Endodermal cell (in vitro differentiated cells): ENCODE data around the gene RPTOR. TPM values are rescaled to one million over a fixed set of nuclear protein-coding genes. Genes with fewer than 3 reads are reported as not detected.

Source experiments
- DNase-seq: peaks from one replicate; pipeline ENCODE4 v3.0.0-alpha.2; 2017
- H3K27ac ChIP-seq: 2 replicates; pipeline ENCODE4 v1.5.1; 2013; ENCODE audit warnings: mild to moderate bottlenecking, low read depth, low read length, moderate library complexity
- H3K27me3 ChIP-seq: 2 replicates; pipeline ENCODE4 v1.6.1; 2013; ENCODE audit warnings: mild to moderate bottlenecking, low read length, moderate library complexity; ENCODE audit not compliant: insufficient read depth, control insufficient read depth, poor library complexity, severe bottlenecking
- H3K36me3 ChIP-seq: 2 replicates; pipeline ENCODE4 v1.7.0; 2013; ENCODE audit warnings: mild to moderate bottlenecking, low read length, moderate library complexity; ENCODE audit not compliant: control insufficient read depth, insufficient read depth
- H3K4me1 ChIP-seq: one replicate; pipeline ENCODE4 v1.7.0; 2013; ENCODE audit warnings: low read length; ENCODE audit not compliant: control insufficient read depth, insufficient read depth
- H3K4me3 ChIP-seq: 2 replicates; pipeline ENCODE4 v1.5.1; 2013; ENCODE audit warnings: mild to moderate bottlenecking, low read length, moderate library complexity
- H3K9ac ChIP-seq: 2 replicates; pipeline ENCODE4 v1.6.1; 2013; ENCODE audit warnings: mild to moderate bottlenecking, low read length, moderate library complexity; ENCODE audit not compliant: poor library complexity, severe bottlenecking; ENCODE audit errors: extremely low read depth
- H3K9me3 ChIP-seq: 2 replicates; pipeline ENCODE4 v1.6.1; 2013; ENCODE audit warnings: mild to moderate bottlenecking, low read length, moderate library complexity; ENCODE audit not compliant: control insufficient read depth
- H3K27ac Mint-ChIP-seq: 2 replicates; pipeline ENCODE4 v1.8.0; 2020; ENCODE audit warnings: mixed read lengths
- H3K27me3 Mint-ChIP-seq: 2 replicates; pipeline ENCODE4 v1.8.0; 2021; ENCODE audit warnings: mild to moderate bottlenecking, mixed read lengths; ENCODE audit not compliant: insufficient read depth
- H3K36me3 Mint-ChIP-seq: 2 replicates; pipeline ENCODE4 v1.8.0; 2020; ENCODE audit warnings: low read depth, mixed read lengths
- H3K4me1 Mint-ChIP-seq: 2 replicates; pipeline ENCODE4 v1.8.0; 2020; ENCODE audit warnings: mixed read lengths
- H3K4me3 Mint-ChIP-seq: 2 replicates; pipeline ENCODE4 v1.8.0; 2020; ENCODE audit warnings: mild to moderate bottlenecking, moderate library complexity, mixed read lengths
- H3K9me3 Mint-ChIP-seq: 2 replicates; pipeline ENCODE4 v1.8.0; 2020; ENCODE audit warnings: mild to moderate bottlenecking, mixed read lengths
- WGBS, 2 experiments: methylation state at CpG; one replicate each; pipeline versions ENCODE4 v1.1.5 to v1.1.7; 2013; ENCODE audit warnings: missing lambda C conversion rate in 2 of 2, mixed read lengths in 1 of 2; ENCODE audit not compliant: insufficient coverage in 1 of 2, insufficient read length in 1 of 2; 5-methylcytosine and 5-hydroxymethylcytosine counted together
- total RNA-seq, 2 donors: library from RNA; stranded (reverse); fragmentation: NEBNext Ultra II Directional in 1 of 2; extraction: Animal tissue kit (Norgen Biotek cat#: 25700) in 1 of 2; gene quantifications; 2 replicates in 1 of 2; 3 replicates in 1 of 2; pipeline ENCODE4 v1.2.1, GENCODE V29; 2021
- TF ChIP-seq, protein P1 (sequence below): fragments of 200-600 bp; sonication (generic); conservative IDR thresholded peaks from 2 replicates; pipeline ENCODE4 v1.5.0; 2021; ENCODE audit warnings: antibody characterized with exemption, mild to moderate bottlenecking

The RPTOR gene
- total RNA-seq, 2 donors from 2014 or later, result 45.1 to 53.4 TPM

DNA sequence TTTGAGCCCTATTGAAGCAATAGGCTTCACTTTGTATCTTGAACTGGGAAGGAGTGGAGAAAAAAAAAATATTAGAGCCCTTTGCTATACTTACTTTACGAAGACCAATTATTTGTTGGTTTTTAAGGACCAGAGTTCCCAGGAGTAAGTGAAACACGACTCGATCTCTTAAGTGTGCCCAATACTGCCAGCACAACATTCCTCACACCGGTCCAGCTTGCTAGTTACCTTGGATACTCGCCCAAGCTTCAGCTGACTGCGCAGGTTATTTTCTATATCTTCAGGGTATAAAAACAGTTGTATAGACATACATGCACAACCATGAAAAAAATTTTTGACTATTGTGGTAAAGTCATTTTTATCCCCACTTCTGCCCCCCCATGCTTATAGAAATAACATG, 72.1 kb downstream of the RPTOR start:
- Mint-ChIP-seq H3K27ac (no peak overlapping the region), H3K27me3 (no peaks in the 10 kb centered on the region), H3K9me3 (no peaks in the 10 kb centered on the region), H3K36me3 (no peaks in the 10 kb centered on the region), H3K4me3 (no peak overlapping the region), H3K4me1 (peaks cover 37% of the 10 kb centered on the region)
- TF ChIP-seq, protein P1, sequence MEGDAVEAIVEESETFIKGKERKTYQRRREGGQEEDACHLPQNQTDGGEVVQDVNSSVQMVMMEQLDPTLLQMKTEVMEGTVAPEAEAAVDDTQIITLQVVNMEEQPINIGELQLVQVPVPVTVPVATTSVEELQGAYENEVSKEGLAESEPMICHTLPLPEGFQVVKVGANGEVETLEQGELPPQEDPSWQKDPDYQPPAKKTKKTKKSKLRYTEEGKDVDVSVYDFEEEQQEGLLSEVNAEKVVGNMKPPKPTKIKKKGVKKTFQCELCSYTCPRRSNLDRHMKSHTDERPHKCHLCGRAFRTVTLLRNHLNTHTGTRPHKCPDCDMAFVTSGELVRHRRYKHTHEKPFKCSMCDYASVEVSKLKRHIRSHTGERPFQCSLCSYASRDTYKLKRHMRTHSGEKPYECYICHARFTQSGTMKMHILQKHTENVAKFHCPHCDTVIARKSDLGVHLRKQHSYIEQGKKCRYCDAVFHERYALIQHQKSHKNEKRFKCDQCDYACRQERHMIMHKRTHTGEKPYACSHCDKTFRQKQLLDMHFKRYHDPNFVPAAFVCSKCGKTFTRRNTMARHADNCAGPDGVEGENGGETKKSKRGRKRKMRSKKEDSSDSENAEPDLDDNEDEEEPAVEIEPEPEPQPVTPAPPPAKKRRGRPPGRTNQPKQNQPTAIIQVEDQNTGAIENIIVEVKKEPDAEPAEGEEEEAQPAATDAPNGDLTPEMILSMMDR, result no peak
- DNase-seq, result no peak
- H3K9ac ChIP-seq, result no peak overlapping the region
- WGBS, 2 experiments, result 92 to 93% methylated on average over 5 to 6 of the region's 6 CpGs
- H3K27ac ChIP-seq, result no peak overlapping the region
- no peaks in the 10 kb centered on the region for H3K36me3 ChIP-seq
- peaks cover 10% of the 10 kb centered on the region for H3K4me1 ChIP-seq
- no peaks in the 10 kb centered on the region for H3K9me3 ChIP-seq
- no peaks in the 10 kb centered on the region for H3K27me3 ChIP-seq
- H3K4me3 ChIP-seq, result no peak overlapping the region

DNA sequence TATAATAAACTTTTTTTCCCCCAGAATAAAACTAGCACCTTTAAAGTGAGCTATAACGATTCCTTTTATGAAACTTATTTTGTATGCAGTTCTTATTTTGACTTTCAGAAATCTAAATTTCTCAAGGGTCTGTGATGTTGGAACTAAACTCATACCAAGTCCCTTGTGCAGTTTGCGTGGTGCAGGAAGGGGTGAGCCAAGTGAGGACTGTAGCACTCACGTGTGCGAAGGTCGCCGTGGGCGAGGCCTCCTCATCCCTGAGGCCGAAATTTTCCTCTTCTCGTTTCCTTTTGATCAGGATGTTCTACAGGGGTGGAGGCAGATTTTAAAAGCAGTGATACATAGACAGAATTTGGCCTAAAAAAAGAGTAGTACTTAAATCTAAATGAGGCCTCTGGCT, 73.7 kb downstream of the RPTOR start:
- WGBS, 2 experiments, result 92 to 96% methylated on average over 9 of the region's 9 CpGs
- Histone ChIP-seq H3K4me3 (no peak overlapping the region), H3K9ac (no peak overlapping the region), H3K36me3 (no peaks in the 10 kb centered on the region), H3K4me1 (peaks cover 15% of the 10 kb centered on the region), H3K27me3 (no peaks in the 10 kb centered on the region), H3K27ac (no peak overlapping the region), H3K9me3 (no peaks in the 10 kb centered on the region)
- no peaks in the 10 kb centered on the region for H3K9me3 Mint-ChIP-seq
- DNase-seq, result no peak
- H3K36me3 Mint-ChIP-seq, result no peaks in the 10 kb centered on the region
- no peak overlapping the region for H3K4me3 Mint-ChIP-seq
- no peak overlapping the region for H3K27ac Mint-ChIP-seq
- TF ChIP-seq, protein P1, result no peak
- H3K27me3 Mint-ChIP-seq, result no peaks in the 10 kb centered on the region
- H3K4me1 Mint-ChIP-seq, result peaks cover 47% of the 10 kb centered on the region

DNA sequence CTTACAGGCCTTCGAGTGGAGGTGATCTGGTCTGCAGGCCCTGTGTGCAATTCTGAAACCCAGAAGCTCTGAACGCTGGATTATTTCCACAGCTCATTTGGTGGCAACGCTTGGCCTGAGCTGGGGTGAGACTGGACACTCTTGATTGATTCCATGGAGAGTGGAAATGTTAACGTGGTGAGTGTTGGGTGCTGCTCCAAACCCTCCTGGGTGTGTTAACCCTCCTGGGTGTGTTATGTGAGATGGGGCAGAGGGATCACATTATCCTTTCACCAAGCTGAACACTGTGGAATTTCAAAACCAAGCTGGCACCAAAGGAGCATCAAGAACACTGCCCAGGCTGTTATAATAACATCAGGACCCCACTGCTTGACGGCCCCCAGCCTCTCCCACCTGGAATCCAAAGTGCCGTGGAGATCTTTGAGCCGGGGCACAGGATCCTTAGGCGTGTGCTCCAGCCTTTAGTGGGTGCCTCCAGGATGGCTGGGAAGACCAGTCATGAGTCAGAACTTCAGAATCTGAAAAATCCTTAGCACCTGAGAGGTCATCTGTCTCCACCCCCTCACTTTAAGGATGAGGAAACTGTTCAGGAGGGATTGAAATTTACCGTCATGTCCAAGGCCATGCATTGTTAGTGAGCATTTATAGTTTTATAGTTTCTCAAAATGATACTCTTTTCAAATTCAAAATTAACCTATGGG, 75.0 kb downstream of the RPTOR start:
- Mint-ChIP-seq H3K4me3 (no peak overlapping the region), H3K36me3 (no peaks in the 10 kb centered on the region), H3K9me3 (no peaks in the 10 kb centered on the region), H3K4me1 (peaks cover 46% of the 10 kb centered on the region), H3K27me3 (no peaks in the 10 kb centered on the region), H3K27ac (peak overlapping the region; percentile 89)
- TF ChIP-seq, protein P1, result no peak
- DNase-seq, result no peak
- Histone ChIP-seq H3K9me3 (no peaks in the 10 kb centered on the region), H3K4me3 (no peak overlapping the region), H3K27ac (no peak overlapping the region), H3K27me3 (no peaks in the 10 kb centered on the region), H3K4me1 (peaks cover 15% of the 10 kb centered on the region), H3K36me3 (no peaks in the 10 kb centered on the region), H3K9ac (no peak overlapping the region)
- 88 to 91% methylated on average over 8 to 9 of the region's 9 CpGs for WGBS, 2 experiments
